Myometrial cell (primary cell): ENCODE results near the gene WDR41. TPM values are rescaled to one million over a fixed set of nuclear protein-coding genes. Genes with fewer than 3 reads are reported as not detected.

Experiments used
- total RNA-seq: library from RNA; depleted of rRNA; stranded (reverse); fragments of >200 nt; gene quantifications from 2 replicates; pipeline ENCODE4 v1.2.3, GENCODE V29; 2015

WDR41 gene
- total RNA-seq = 102 and 107 TPM in 2 replicates

GRCh38 chr5:77491783-77492652, at the start of gene WDR41:
TSS of gene WDR41 (minus strand) at chr5:77492316. CDS start at chr5:77492220, 96 bp downstream.

Other genes with a start within 250 kb of the WDR41 start
- not detected in 2 replicates for gene OTP, start 146.4 kb upstream of the WDR41 start, total RNA-seq